Fibroblast of skin of back (primary cell): ENCODE data around the gene CADM1.
"Not testable (repeated sequence)": the region's sequence is repeated elsewhere in the genome, so short reads cannot be mapped to it uniquely, and the experiment has no call there.

Source experiments
- DNase-seq: peaks from one replicate; pipeline ENCODE4 v3.0.0-alpha.2; 2013

CADM1 gene

DNA sequence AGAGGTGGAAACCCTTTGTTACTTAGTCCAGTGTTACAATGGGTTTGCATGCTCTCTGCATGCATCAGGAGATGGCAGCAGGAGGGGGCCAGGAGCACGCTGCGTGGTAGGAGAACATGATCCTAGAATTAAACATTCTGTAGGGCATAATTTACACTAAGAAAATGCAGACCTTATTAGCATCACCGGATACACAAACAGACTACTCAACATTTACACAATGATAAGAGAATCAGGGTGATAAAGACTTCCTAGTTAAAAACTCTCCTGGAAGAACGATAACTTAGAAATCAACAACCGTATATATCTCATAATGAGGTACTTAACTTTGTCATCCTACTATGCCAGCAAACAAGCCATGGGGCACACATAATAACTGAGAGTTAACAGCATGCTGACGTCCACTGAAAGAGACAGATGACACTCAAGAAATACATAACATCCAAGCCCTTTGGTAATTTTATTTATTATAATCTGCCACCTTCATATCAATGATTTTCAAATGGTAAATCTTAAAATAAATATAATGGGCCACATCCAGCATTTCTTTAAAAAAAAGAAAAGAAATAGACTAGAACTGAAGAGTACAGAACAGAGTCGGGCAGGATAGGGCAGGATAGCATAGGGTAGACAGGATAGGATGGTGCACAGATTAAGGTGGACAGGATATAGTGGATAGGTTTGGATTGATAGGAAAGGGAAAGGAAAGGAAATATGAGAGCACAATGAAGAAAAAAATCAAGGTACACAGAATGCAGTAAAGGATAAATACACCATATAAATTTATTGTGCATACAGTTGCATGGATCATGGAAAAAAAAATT lies 27.5 kb downstream of the CADM1 start:
- no peak for DNase-seq

DNA sequence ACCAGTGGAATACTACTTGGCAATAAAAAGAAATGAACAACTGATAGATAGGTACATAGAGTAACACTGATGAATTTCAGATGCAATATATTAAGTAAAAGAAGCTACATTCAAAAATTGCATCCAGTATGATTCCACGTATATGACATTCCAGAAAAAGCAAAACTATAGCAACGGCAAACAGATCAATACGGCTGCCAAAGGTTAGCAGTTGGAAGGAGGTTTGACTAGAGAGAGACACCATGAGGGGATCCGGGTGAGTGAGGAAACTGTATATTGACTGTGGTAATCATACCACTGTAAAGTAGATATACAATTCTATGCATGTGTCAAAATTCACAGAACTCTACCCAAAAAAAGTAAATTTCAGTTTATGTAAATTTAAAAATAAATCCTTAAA lies 28.7 kb downstream of the CADM1 start:
- no peak for DNase-seq

DNA sequence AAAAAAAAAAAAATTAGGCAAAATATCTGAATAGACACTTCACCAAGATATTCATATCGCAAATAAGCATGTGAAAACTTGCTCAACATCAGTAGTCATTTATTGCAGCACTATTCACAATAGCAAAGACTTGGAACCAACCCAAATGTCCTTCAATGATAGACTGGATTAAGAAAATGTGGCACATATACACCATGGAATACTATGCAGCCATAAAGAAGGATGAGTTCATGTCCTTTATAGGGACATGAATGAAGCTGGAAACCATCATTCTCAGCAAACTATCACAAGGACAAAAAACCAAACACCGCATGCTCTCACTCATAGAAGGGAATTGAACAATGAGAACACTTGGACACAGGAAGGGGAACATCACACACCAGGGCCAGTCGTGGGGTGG lies 29.9 kb downstream of the CADM1 start:
- DNase-seq, result not testable (repeated sequence)

DNA sequence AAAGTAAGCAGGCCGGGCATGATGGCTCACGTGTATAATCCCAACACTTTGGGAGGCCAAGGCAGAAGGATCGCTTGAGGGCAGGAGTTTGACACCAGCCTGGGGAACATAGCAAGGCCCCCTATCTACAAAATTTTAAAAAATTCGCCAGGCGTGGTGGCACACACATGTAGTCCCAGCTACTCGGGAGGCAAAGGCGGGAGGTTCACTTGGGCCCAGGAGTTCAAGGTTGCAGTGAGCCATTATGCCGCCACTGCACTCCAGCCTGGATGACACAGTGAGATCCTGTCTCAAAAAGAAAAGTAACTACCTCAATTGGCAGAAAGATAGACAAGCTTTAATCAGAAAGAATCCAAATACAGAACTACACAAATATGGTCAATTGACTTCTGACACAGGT lies 31.0 kb downstream of the CADM1 start:
- DNase-seq, result no peak

DNA sequence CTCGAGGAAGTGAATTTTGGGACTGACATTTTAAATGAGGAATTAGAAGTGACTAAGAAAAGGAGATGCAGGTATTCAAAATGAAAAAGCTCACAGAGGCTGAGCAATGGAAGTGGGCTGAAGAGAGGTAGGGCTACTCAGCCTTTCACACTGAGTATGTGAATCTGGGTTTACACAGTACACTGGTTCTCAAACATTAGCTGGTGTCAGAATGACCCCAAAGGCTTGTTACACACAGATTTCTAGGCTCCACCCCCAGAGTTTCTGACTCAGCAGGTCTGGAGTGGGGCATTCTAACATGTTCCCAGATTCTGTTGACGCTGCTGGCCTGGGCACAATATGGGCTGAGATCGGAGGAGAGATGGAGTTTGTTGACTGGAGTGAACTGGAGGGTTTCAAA lies 32.8 kb downstream of the CADM1 start:
- no peak for DNase-seq

DNA sequence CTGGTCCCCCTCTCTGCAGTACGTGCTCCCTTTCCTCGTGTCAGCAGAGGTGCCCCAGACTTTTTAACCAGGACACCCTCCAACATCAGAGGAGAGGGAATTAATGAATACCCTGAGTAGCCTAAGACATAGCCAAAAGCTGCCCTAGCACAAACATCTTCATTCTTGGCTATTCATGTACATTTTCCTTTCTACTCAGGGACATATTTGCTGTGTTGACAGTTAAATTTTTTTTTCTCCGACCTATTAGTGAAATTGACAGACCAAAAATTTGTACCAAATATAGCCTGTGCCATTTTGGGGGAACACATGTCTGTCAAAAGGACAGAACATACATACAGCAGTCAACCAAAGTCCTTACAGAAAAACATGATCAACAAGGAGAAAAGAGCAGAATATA lies 33.3 kb downstream of the CADM1 start:
- DNase-seq, result no peak

DNA sequence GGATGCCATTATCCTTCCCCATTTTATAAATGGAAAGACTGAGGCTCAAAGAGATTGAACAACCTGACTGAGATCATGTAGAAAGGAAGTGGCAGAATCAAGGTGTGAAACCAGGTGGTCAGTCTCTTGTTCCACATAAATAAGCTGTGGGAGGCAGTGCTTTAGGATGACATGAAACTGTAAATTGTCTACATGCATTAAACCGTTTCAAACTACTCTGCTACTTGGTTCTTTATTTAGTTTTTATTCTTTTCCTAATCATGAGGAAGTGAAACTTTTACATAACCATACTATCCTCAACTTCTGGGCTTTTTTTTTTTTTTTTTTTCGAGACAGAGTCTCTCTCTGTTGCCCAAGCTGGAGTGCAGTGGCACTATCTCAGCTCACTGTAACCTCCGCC lies 34.9 kb downstream of the CADM1 start:
- DNase-seq, result no peak

DNA sequence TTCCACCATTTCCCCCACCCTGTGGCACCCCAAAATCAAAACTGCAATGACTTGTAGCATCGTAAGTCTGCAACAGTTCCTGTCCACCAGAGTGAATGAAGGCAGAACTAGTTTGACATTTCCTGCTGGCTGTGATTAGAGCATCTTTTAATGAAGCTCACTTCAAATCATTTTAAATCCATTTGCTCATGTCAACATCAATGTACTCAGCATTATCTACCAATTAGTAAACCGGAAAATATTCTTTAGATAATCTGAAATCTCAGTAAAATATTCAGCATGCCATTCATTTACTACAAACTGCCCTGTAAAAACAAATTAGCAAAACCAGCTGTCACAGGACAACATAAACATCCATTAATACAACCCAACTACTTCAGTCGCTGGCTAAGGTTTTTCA lies 38.1 kb downstream of the CADM1 start:
- DNase-seq, result no peak

DNA sequence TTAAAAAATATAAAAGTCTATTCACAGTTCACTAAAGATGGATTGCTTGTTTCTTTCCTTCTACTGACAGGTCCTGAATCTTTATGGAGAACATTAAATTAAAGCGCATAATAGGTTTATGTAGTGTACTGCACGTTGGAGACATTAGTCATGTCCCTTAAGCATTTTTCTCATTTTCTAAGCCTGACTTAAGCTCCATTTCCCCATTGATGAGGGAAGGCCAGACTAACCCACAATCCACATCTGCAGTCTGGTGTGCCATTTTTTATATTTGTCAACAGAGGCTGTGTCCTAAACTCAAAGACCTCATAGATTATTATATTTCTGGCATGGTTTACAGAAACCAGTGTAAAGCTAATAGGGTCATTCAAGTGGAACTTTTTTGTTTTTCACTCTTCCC lies 39.9 kb downstream of the CADM1 start:
- DNase-seq, result peak; percentile 78

DNA sequence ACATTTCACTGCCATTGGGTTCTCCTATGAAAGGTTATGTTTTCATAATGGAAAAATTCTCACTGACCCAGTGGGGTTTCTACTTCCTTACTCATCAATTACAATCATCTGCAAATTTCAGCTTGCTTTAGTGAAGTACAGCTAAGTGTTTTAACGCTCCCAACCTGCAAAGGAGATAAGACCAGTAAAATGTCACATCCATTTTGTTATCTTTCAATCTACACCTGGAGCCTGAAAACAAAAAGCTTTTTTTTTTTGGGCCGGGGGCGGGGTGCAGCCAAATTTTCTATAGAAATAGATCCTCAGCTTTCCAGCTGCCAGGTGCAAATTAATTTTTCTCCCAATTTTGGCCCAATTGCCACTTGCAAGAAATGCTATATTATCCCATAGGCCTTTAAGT lies 40.6 kb downstream of the CADM1 start:
- no peak for DNase-seq

DNA sequence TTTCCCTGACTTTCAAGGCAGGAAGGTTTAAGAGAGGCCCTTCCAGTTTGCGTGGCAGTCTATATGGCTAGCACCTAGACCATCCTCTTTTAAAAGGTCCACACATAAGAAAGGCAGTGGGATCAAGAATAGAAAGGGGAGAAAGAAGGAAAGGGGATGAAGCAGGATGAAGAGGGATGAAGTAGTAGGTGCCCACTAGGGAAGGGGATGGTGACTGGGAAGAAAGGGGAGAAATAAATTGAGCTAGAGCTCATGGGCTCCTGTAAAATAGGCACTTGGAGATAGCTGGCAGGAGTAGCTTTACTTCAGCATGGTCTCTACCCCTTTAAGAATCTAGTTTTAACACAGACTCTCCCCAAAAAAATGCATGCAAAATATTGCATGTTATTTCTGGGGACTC lies 41.5 kb downstream of the CADM1 start:
- no peak for DNase-seq

DNA sequence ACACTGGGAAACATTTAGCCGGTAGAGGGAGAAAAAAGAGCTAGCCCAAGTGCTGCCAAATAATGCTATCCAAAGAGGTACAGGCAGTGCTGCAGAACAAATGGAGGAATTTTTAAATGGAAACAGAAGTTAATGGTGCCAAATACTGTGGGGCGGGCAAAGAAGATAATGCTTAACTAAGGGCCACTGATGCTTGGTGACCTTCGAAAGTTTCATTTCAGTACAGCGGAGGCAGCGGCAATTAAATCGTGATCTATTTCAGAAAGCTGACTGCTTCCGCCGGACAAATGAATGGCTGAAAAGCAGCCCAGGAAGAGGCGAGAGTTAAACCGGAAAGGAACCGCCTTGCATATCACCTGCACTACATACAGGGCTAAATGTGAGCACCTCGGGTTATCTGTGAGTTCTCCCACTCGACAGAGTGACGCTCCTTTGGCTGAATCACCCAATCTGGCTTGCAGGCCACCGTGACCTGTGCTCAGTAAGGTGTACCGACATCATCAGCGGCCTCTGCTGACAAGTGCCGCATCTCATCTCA lies 42.1 kb downstream of the CADM1 start:
- no peak for DNase-seq

DNA sequence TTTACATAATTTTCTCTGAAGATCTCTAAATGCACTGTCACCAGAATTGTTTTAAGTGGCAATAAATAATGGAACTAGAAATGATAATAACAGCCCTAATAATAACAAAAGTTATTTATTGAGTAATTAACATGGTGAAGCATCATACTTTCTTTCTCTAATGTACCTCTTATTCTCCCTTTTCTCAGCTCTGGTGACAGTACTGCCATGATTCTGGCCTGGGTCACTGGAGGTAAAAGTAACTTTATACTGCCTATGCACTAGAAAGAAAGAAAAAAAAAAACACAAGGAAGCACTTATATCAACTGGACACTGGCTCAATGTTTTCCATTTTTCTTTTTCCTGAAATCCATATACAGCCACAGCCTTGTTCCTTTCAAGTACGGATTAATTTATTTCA lies 43.7 kb downstream of the CADM1 start:
- no peak for DNase-seq

DNA sequence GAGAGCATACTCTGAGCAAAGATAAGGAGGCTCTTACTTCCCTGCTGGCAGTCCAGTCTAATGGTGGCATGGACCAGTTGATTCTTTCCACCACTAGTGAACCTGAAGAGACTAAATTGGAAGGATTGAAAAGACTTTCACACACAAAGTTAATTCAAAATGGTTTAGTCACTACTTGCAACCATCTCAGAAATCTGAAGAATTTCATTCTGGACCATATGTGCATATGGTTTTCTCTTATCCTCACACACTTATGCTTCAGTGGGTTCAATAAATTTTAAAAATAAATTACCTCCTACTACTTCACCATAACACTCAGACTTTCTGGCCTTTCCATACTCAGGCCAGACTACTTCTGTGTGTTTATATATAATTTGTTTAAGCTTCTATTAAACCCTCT lies 44.7 kb downstream of the CADM1 start:
- peak; percentile 79 for DNase-seq

DNA sequence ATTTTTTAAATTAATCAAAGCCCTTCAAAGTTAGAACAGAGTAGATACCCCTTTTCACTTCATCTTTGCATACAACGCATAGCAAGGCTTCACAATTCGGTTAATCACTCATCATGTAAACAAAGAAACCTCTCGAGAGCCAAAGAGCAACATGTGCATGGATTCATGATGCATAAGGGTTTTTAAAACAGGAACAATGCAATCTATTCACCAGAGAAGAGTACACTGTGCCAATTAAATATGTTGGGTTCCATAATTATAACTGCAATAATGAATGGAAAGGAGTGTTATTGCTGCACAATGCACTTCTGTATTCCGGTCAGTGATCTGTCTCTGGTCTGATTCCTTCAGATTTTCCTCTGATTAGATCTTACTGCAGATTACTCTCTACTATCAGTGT lies 45.3 kb downstream of the CADM1 start:
- DNase-seq, result no peak

DNA sequence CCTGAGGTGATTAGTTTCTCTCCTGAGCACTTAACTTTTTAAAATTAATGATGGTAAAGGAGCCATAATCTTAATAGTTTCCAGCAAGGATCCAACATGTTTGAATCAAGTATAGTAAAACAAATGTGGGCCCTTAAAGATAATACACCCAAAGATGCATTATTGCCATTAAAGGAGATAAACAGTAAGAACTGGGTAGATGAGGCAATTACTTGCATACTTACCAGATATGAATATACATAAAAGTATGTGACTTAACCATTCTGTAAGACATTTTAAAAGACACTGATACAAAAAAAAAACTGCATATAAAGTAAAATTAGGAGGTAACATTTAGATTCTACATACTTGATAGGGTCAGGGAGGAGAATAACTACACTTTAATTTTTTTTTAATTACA lies 48.2 kb downstream of the CADM1 start:
- peak; percentile 73 for DNase-seq

DNA sequence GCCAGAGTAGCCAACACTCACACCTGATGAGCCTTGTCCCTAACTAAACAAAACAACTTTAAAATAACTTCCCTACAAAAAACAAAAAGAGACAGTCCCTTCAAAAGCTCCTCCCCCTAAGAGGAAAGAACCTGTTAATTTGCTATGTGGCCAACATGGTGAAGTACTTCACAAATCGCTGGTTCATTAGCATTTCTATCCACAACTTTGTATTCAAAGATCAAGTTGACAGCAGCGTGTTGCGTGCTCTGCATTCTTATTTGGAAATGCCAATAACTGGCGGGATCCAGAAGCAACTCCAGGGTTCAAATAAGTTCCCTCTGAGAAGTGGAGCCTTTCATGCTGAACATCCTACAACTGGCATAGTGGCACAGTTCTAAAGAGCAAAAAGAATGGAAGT lies 48.6 kb downstream of the CADM1 start:
- DNase-seq, result no peak

DNA sequence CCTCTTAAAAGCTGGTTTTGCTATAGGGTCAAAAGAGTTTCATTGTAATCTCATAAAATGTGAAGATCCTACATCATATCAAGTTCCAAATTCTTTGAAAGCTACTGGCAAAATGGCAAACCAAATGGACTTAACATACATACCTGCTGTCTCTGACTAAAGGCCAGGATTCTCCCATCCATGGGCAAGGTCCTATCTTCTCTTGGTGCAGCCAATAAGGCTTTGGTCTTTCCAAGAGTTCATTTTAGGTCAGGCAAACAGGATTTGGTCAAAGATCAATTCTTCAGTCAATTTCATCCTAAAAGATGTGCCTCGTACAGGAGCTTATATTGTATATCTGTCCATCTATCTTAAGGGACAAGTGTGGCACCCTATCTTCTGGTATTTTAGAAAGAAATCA lies 49.7 kb downstream of the CADM1 start:
- DNase-seq, result no peak

DNA sequence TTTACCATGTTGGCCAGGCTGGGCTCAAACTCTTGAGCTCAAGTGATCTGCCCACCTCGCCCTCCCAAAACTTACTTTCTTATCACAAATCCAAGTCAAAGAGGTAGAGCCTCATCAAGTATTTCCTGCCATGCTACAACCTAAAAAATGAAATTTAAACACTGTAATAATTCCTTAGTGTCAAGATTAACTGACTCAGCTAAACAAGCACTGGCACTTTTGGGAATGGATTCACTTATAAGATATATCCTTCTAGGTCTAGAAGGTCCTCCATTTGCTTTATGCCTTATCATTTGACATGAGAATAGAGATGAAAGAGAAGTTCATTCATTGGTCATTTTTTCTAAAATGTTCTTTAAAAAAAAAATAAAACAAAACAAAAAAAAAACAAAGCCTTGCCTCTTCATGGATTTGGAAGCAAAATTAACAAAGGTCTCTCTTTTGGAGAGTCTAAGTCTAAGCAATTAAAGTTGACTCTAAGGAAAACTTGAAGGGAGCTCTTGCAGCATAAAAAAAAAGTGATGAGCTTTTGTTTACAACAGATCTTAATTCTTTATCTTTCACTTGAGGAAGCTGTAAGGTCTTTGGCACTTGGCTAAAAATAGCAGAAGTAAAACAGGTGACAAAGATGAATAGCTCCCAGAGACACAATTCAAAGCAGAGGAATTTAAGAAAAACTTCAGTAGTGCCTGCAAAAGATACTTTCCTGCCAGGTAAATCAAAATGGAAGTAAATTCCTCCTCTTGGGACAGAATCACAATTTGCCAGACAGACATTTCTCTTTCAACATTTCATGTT lies 50.3 kb downstream of the CADM1 start:
- DNase-seq, result no peak

DNA sequence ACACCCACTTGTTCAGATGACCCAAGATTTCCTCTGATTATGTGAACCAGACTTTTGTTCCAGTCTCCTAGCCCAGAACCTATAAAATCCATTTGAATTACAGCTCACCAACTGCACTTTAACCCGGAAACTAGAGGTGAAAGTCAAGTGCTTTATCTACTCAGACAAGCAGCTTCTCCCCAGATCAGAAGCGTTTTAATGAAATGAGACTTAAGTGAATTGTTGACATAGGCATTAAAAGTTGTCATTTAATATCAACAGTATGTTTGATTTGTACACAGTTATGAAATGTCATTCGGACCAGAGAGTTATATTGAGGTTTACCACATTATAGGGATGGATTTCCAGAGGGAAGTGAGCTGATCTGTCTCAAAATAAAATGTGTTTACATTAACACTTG lies 52.0 kb downstream of the CADM1 start:
- DNase-seq, result no peak

DNA sequence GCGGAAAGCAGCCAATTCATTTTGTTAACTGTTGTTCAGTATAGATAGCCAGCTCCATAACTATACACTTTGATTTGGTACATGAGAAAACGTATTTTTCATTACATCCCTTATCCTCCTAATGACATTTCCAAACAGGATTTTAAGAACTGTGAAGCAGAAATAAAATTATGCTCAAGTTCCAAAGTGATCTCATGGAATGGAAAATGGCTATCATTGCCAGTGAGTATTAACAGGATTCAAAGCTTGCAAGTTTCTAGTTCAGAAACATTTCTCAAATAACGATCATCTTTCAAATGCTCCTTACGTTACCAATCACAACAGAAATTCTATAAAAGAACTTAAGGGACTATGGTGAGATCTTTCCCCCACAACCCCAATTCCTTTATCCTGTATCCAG lies 53.7 kb downstream of the CADM1 start:
- DNase-seq, result no peak

DNA sequence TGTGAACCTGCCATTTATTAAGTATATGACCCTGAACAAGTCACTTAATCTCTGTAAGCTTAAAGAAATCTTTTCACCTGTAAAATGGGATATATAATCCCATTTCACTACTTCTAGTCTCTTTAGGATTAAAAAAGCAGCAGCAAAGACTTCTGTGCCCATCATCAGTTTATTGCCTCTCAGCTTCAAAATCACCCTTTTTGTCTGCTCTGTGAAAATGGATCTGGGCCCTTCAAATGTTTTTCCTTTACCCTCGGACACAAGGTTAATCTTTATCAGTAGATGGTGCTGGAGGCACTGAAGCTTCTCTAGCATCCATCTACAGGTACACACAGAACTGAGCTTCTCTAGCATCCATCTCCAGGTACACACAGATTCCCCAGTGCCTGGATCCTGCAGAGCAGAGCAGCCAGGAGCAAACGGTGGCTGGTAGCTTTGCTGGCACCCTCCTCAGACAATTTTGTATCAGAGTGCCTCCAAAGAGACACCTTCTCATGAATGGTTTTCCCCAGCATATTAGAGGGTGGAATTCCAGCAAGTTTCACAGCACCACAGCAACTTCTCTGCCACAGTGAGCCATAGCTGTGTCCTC lies 56.8 kb downstream of the CADM1 start:
- DNase-seq, result no peak

DNA sequence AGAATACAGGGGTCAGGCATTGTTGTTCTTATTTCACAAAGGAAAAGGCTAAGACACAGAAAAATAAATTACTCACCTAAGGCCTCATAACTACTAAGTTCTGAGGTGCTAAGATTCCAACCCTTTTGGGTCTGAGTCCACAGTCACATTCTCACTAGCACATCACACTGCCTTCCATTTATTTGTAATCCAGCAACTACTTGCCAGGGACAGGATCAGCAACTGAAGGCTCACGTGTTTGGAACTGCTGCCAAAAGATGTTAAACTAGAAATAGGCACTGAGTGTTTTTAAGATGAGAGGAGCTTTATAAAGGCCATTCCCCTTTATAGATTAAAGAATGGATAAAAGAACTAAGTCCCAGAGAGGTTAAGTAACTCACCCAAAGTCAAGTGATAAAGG lies 58.0 kb downstream of the CADM1 start:
- no peak for DNase-seq

DNA sequence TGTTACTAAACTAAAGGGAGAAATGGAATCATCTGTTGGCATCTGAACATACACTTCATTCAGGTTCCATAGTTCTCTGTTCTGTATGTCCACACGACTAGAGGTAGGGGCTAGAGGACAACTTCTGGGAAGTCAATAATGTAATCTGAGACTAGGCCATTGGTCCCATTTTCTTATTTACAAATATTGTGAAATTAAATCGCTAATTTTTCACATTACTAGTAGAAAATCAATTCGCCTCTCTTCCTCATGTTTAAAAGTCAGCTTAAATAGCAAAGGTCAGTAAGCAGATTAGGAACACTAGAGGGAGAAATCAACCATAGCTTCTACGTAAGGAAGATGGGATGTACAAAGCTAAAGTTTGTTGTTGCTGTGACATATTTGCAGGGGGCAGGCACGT lies 59.7 kb downstream of the CADM1 start:
- DNase-seq, result no peak
